ENCODE data around the gene SLC22A13. TPM values are rescaled to one million over a fixed set of nuclear protein-coding genes. Genes with fewer than 3 reads are reported as not detected.

The SLC22A13 gene
- total and polyA plus RNA-seq, 2 experiments from 2014 or later = 0.13 to 0.66 TPM

DNA sequence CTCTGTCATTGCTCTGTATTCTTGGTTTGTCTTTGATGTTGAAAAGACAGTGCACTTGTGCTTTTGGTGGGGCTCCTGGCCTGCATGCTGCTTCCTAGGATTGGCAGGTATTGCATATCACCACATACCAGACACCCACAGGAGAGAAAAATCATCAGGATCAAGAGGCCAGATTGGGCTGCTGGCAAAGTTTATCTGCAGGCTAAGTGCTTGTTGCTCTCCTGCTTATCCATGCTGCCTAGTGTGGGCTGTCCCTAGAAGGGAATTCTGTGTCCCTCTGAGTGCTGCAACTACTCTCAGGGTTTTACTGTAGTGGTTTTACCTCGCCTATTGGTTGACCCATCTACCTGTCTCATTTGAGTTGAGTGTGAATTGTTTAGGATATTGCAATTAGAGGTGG is 833 bp upstream of the SLC22A13 start (continued):
- no peak for TF ChIP-seq JUNB (IDR thresholded peaks at IDR 0.05; ENCODE audit: unreplicated experiment)
- TF ChIP-seq, protein P1, sequence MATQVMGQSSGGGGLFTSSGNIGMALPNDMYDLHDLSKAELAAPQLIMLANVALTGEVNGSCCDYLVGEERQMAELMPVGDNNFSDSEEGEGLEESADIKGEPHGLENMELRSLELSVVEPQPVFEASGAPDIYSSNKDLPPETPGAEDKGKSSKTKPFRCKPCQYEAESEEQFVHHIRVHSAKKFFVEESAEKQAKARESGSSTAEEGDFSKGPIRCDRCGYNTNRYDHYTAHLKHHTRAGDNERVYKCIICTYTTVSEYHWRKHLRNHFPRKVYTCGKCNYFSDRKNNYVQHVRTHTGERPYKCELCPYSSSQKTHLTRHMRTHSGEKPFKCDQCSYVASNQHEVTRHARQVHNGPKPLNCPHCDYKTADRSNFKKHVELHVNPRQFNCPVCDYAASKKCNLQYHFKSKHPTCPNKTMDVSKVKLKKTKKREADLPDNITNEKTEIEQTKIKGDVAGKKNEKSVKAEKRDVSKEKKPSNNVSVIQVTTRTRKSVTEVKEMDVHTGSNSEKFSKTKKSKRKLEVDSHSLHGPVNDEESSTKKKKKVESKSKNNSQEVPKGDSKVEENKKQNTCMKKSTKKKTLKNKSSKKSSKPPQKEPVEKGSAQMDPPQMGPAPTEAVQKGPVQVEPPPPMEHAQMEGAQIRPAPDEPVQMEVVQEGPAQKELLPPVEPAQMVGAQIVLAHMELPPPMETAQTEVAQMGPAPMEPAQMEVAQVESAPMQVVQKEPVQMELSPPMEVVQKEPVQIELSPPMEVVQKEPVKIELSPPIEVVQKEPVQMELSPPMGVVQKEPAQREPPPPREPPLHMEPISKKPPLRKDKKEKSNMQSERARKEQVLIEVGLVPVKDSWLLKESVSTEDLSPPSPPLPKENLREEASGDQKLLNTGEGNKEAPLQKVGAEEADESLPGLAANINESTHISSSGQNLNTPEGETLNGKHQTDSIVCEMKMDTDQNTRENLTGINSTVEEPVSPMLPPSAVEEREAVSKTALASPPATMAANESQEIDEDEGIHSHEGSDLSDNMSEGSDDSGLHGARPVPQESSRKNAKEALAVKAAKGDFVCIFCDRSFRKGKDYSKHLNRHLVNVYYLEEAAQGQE (IDR thresholded peaks at IDR 0.05; ENCODE audit: unreplicated experiment) = no peak

DNA sequence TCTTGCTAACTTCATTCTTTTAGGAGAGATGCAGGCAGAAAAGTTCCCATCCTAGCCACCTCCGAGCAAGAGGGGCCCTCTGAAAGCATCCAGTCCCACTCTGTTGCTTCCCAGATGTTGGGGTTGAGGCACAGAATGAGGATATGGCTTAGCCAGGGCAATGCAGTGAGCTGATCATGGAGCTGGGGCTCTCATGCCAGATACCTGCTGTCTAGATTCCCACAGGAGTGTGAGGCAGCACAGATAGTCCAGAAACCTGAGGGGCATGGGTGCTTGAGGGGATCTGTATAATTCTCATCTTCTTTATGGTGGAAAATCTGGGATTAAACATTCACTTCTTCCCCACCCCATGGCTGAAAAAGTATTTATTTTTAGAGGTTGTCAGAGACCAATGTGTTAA is 1.2 kb downstream of the SLC22A13 start:
- no peak for TF ChIP-seq JUNB (IDR thresholded peaks at IDR 0.05; ENCODE audit: unreplicated experiment)
- no peak for TF ChIP-seq POLR2AphosphoS5 (IDR thresholded peaks at IDR 0.05; ENCODE audit: low read depth)
- no peak for TF ChIP-seq NANOG (IDR thresholded peaks at IDR 0.05; ENCODE audit: borderline replicate concordance)
- TF ChIP-seq EZH2 (IDR thresholded peaks at IDR 0.05; ENCODE audit: low read depth, unreplicated experiment) = no peak
- no peak for TF ChIP-seq STAT1 (IDR thresholded peaks at IDR 0.05; ENCODE audit: unreplicated experiment)
- no peak for TF ChIP-seq EZH2phosphoT487 (IDR thresholded peaks at IDR 0.05; ENCODE audit: unreplicated experiment)
- TF ChIP-seq CREB1 (CRISPR knock-in tag; IDR thresholded peaks at IDR 0.05; ENCODE audit: low read depth) = no peak
- TF ChIP-seq, protein P2, sequence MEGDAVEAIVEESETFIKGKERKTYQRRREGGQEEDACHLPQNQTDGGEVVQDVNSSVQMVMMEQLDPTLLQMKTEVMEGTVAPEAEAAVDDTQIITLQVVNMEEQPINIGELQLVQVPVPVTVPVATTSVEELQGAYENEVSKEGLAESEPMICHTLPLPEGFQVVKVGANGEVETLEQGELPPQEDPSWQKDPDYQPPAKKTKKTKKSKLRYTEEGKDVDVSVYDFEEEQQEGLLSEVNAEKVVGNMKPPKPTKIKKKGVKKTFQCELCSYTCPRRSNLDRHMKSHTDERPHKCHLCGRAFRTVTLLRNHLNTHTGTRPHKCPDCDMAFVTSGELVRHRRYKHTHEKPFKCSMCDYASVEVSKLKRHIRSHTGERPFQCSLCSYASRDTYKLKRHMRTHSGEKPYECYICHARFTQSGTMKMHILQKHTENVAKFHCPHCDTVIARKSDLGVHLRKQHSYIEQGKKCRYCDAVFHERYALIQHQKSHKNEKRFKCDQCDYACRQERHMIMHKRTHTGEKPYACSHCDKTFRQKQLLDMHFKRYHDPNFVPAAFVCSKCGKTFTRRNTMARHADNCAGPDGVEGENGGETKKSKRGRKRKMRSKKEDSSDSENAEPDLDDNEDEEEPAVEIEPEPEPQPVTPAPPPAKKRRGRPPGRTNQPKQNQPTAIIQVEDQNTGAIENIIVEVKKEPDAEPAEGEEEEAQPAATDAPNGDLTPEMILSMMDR (conservative IDR thresholded peaks at IDR 0.05; ENCODE audit: low read depth in 2 of 2) = no peak
- no peak for TF ChIP-seq ZNF114 (CRISPR knock-in tag; IDR thresholded peaks at IDR 0.05)
- TF ChIP-seq, protein P1 (IDR thresholded peaks at IDR 0.05; ENCODE audit: unreplicated experiment) = no peak
- Mint-ChIP-seq H3K36me3 (ENCODE audit: low read depth) (peaks cover 2% of the 10 kb centered on the region; the same call in 2 of the 3 replicates), H3K4me1 (peaks cover 26% of the 10 kb centered on the region)

More for the DNA sequence above, 1.2 kb downstream of the SLC22A13 start:
- ATAC-seq (no peak), DNase-seq (ENCODE audit: low spot score) (no peak)
- H3K27me3 Mint-ChIP-seq (ENCODE audit: insufficient read depth, low read depth, poor library complexity) = peaks cover 5% of the 10 kb centered on the region
- no peak overlapping the region for H2AFZ ChIP-seq
- no peaks in the 10 kb centered on the region for H3F3A ChIP-seq (replicated peaks; ENCODE audit: low read depth)
- no peak overlapping the region for H3K4me3 ChIP-seq
- no peak overlapping the region for H3K27ac Mint-ChIP-seq
- no peak overlapping the region for H3K4me2 ChIP-seq
- no peaks in the 10 kb centered on the region for H3K27me3 ChIP-seq (ENCODE audit: insufficient read depth)
- H3K4me1 ChIP-seq (ENCODE audit: insufficient read depth) = peaks cover 12% of the 10 kb centered on the region
- H3K79me2 ChIP-seq (replicated peaks; ENCODE audit: insufficient read depth) = no peaks in the 10 kb centered on the region
- H3K27ac ChIP-seq (ENCODE audit: low read depth) = no peak overlapping the region
- no peaks in the 10 kb centered on the region; the same call in 1 of the 2 replicates for H4K20me1 ChIP-seq (replicated peaks; ENCODE audit: insufficient read depth)
- no peak overlapping the region for H3K4me3 Mint-ChIP-seq
- 0 out of 2 replicates have a peak, but pooled peaks cover 11% of the 10 kb centered on the region for H3K9me2 ChIP-seq (ENCODE audit: insufficient read depth)
- no peaks in the 10 kb centered on the region for H3K36me3 ChIP-seq (ENCODE audit: insufficient read depth)
- no peaks in the 10 kb centered on the region for H3K9me3 Mint-ChIP-seq
